IPS-11a (cell line): Measurements from ENCODE around the gene TARP.

Experiments used
- H3K4me3 ChIP-seq: one replicate; pipeline ENCODE4 v1.5.1; 2013; ENCODE audit warnings: low read depth, low read length, control low read depth

TARP gene

DNA sequence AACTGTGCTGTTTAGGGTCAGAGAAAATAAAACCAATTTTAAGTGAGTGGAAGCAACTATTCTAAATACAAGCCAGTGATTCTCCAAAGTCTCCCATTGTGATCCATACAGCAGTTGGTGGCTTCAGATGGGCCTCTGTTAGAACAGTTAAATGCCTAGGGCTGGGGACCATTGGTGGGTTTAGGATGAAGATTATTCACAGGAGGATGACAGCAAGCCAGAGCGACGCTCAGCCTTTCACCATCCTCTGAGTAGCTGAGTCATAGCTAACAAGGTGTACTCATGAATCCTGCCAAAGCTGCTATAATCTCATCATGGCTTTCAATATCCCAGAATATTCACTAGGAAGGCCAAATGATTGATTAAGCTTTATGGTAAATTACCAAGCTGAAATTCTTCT is 55.8 kb downstream of the TARP start:
- no peak overlapping the region for H3K4me3 ChIP-seq

DNA sequence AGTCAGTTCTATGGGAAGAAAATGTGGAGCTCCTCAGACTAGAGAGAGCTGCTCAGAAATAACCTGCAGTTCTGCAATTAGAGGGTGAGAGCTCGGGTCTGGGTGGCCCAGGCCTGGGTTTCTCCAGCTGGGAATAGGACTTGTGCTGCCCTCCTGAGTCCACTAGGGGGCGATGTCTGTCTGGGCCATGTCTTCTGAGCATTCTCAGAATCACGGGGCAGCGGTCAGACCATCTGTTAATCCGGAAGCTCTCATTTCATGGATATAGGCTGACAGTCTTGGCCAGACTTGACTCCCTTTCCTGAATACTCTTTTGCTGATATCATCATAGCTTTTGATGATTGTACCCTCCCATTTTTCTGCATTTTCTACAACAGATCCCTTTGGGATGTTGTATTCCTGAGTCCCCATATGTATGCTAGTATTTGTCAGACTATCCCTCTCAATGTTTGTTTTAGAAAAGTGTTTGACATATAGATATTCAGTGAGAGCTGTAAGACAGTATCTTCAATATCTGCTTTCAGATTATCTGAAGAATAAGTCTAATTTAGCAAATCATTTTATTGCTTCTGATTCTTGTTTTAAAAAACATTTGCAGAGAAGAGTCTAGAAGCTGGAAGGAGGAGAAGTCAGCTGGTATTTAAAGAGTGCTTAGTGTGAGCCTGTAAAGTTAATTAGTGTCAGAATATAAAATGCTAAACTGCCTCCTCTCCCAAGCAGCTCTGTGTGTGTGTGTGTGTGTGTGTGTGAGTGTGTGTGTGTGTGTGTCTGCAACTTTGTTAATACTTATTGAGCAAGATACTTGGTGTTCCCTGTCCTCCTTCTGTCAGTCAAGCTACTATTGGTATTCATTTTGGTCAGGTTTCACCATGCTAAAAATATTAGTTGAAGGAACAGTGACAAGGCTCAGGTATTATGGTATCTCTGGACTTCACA is 57.4 kb downstream of the TARP start:
- no peak overlapping the region for H3K4me3 ChIP-seq

- no peak overlapping the region for H3K4me3 ChIP-seq
Measured at GRCh38 chr7:38215115-38215514, 58.3 kb downstream of the TARP start.

- no peak overlapping the region for H3K4me3 ChIP-seq
Measured at GRCh38 chr7:38211940-38212339, 61.5 kb downstream of the TARP start.

GRCh38 chr7:38211486-38211885 is 62.0 kb downstream of the TARP start:
- no peak overlapping the region for H3K4me3 ChIP-seq
